KMS-11 (cell line): Measurements from ENCODE around the gene TAF1B.

Experiments used
- H2AFZ ChIP-seq: fragments of 200-600 bp; sonication (generic); 2 replicates; pipeline ENCODE4 v1.6.1; 2016; ENCODE audit warnings: antibody characterized with exemption, mixed run types, low read depth
- H3K27ac ChIP-seq: fragments of 200-600 bp; sonication (generic); 2 replicates; pipeline ENCODE4 v1.6.1; 2016; ENCODE audit warnings: mild to moderate bottlenecking, mixed run types
- H3K27me3 ChIP-seq: fragments of 200-600 bp; sonication (generic); 2 replicates; pipeline ENCODE4 v1.6.1; 2017; ENCODE audit warnings: mild to moderate bottlenecking, low read depth, mixed run types, moderate library complexity; ENCODE audit not compliant: insufficient read depth
- H3K36me3 ChIP-seq: fragments of 200-600 bp; sonication (generic); 2 replicates; pipeline ENCODE4 v1.6.1; 2017; ENCODE audit warnings: mild to moderate bottlenecking, mixed run types; ENCODE audit not compliant: insufficient read depth
- H3K4me1 ChIP-seq: fragments of 200-600 bp; sonication (generic); 2 replicates; pipeline ENCODE4 v1.6.1; 2016; ENCODE audit warnings: mild to moderate bottlenecking, low read depth, mixed run types; ENCODE audit not compliant: poor library complexity, severe bottlenecking
- H3K4me2 ChIP-seq: fragments of 200-600 bp; sonication (generic); 2 replicates; pipeline ENCODE4 v1.7.0; 2016; ENCODE audit warnings: mild to moderate bottlenecking, mixed run types
- H3K4me3 ChIP-seq: fragments of 200-600 bp; sonication (generic); IDR thresholded peaks from 2 replicates; pipeline ENCODE4 v1.6.1; 2017; ENCODE audit warnings: low read depth, low read length, mixed read lengths; ENCODE audit not compliant: insufficient read depth
- H3K79me2 ChIP-seq: fragments of 200-600 bp; sonication (generic); 2 replicates; pipeline ENCODE4 v1.6.1; 2016; ENCODE audit warnings: low read depth, mixed run types; ENCODE audit not compliant: insufficient read depth
- H3K9ac ChIP-seq: fragments of 200-600 bp; sonication (generic); 2 replicates; pipeline ENCODE4 v1.6.1; 2016; ENCODE audit warnings: mild to moderate bottlenecking, mixed run types
- H4K20me1 ChIP-seq: fragments of 200-600 bp; sonication (generic); 2 replicates; pipeline ENCODE4 v1.6.1; 2016; ENCODE audit warnings: mild to moderate bottlenecking, mixed run types; ENCODE audit not compliant: insufficient read depth
- CTCF ChIP-seq: fragments of 200-600 bp; sonication (generic); conservative IDR thresholded peaks from 2 replicates; pipeline ENCODE4 v1.6.1; 2017; ENCODE audit warnings: low read depth, mild to moderate bottlenecking, antibody characterized with exemption, low read length, moderate library complexity, mixed read lengths

The TAF1B gene

GRCh38 chr2:9971890-9972289 is 128.6 kb downstream of the TAF1B start:
- H3K9ac ChIP-seq, result no peak overlapping the region
- H3K4me2 ChIP-seq, result no peak overlapping the region
- H2AFZ ChIP-seq, result no peak overlapping the region
- no peak for TF ChIP-seq CTCF
- no peaks in the 10 kb centered on the region for H3K79me2 ChIP-seq
- H4K20me1 ChIP-seq, result no peaks in the 10 kb centered on the region
- no peaks in the 10 kb centered on the region for H3K36me3 ChIP-seq
- H3K4me3 ChIP-seq, result no peak overlapping the region
- H3K4me1 ChIP-seq, result no peaks in the 10 kb centered on the region
- H3K27ac ChIP-seq, result no peak overlapping the region
- no peaks in the 10 kb centered on the region for H3K27me3 ChIP-seq

- Histone ChIP-seq H2AFZ (no peak overlapping the region), H3K4me3 (no peak overlapping the region), H3K27ac (no peak overlapping the region), H3K79me2 (no peaks in the 10 kb centered on the region), H3K27me3 (no peaks in the 10 kb centered on the region), H3K36me3 (no peaks in the 10 kb centered on the region), H4K20me1 (no peaks in the 10 kb centered on the region), H3K9ac (no peak overlapping the region), H3K4me1 (no peaks in the 10 kb centered on the region), H3K4me2 (no peak overlapping the region)
- TF ChIP-seq CTCF, result no peak
These were observed 129.6 kb downstream of the TAF1B start for GRCh38 chr2:9972621-9973479.

- Histone ChIP-seq H3K4me3 (no peak overlapping the region), H3K27me3 (no peaks in the 10 kb centered on the region), H3K9ac (no peak overlapping the region), H4K20me1 (no peaks in the 10 kb centered on the region), H3K79me2 (no peaks in the 10 kb centered on the region), H3K36me3 (no peaks in the 10 kb centered on the region), H3K4me1 (no peaks in the 10 kb centered on the region), H3K4me2 (no peak overlapping the region), H2AFZ (no peak overlapping the region), H3K27ac (no peak overlapping the region)
- no peak for TF ChIP-seq CTCF
These were observed 130.4 kb downstream of the TAF1B start for GRCh38 chr2:9973690-9974089.

GRCh38 chr2:9974343-9974742 is 131.1 kb downstream of the TAF1B start:
- Histone ChIP-seq H3K4me3 (no peak overlapping the region), H3K4me1 (no peaks in the 10 kb centered on the region), H3K36me3 (no peaks in the 10 kb centered on the region), H3K27me3 (no peaks in the 10 kb centered on the region), H2AFZ (no peak overlapping the region), H4K20me1 (no peaks in the 10 kb centered on the region), H3K4me2 (no peak overlapping the region), H3K79me2 (no peaks in the 10 kb centered on the region), H3K9ac (no peak overlapping the region), H3K27ac (no peak overlapping the region)
- TF ChIP-seq CTCF, result no peak
